ENCODE results near the gene IBSP.

GRCh38 chr4:87811977-87812376 is 12.6 kb downstream of the IBSP start:
- TF ChIP-seq POLR2A (IDR thresholded peaks at IDR 0.05), result no peak
- TF ChIP-seq, protein P1, sequence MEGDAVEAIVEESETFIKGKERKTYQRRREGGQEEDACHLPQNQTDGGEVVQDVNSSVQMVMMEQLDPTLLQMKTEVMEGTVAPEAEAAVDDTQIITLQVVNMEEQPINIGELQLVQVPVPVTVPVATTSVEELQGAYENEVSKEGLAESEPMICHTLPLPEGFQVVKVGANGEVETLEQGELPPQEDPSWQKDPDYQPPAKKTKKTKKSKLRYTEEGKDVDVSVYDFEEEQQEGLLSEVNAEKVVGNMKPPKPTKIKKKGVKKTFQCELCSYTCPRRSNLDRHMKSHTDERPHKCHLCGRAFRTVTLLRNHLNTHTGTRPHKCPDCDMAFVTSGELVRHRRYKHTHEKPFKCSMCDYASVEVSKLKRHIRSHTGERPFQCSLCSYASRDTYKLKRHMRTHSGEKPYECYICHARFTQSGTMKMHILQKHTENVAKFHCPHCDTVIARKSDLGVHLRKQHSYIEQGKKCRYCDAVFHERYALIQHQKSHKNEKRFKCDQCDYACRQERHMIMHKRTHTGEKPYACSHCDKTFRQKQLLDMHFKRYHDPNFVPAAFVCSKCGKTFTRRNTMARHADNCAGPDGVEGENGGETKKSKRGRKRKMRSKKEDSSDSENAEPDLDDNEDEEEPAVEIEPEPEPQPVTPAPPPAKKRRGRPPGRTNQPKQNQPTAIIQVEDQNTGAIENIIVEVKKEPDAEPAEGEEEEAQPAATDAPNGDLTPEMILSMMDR (IDR thresholded peaks at IDR 0.05 in 8 of 11, conservative IDR thresholded peaks at IDR 0.05 in 3 of 11), result no peak
